OCI-LY1 (cell line): ENCODE data around the gene CTU1.

Experiments used
- CTCF ChIP-seq: fragments of 200-600 bp; sonication (generic), shearing (Covaris generic); IDR thresholded peaks from 2 replicates; pipeline ENCODE4 v1.5.1; 2017; ENCODE audit warnings: mild to moderate bottlenecking, antibody characterized with exemption, low read length, moderate library complexity, mixed read lengths
- EZH2 ChIP-seq: fragments of 200-600 bp; sonication (generic), shearing (Covaris generic); IDR thresholded peaks from 2 replicates; pipeline ENCODE4 v1.8.0; 2017; ENCODE audit warnings: borderline replicate concordance, mixed run types, mild to moderate bottlenecking, antibody characterized with exemption, low read length, moderate library complexity, mixed read lengths

- TF ChIP-seq CTCF (no peak; the same call in 1 of the 2 replicates), EZH2 (no peak)
Measured at GRCh38 chr19:51096473-51097165, 11.6 kb downstream of the CTU1 start.
